Daoy (cell line): ENCODE results near the gene BCL2L13. TPM values are rescaled to one million over a fixed set of nuclear protein-coding genes. Genes with fewer than 3 reads are reported as not detected.

Experiments used
- DNase-seq: peaks from one replicate; pipeline ENCODE4 v3.0.0-alpha.2; 2015; ENCODE audit warnings: low read depth
- total RNA-seq: library from RNA; depleted of rRNA; stranded (reverse); fragments of >200 nt; shearing (Covaris generic); gene quantifications from 2 replicates; pipeline ENCODE4 v1.2.3, GENCODE V29; 2014; rRNA removed

BCL2L13 gene
- 58.8 and 61.3 TPM in 2 replicates for total RNA-seq

GRCh38 chr22:17638432-17639246 is at the start of gene BCL2L13:
TSS of gene BCL2L13 (plus strand) at chr22:17638757. CDS start at chr22:17655712, 16,955 bp downstream.
- peak; percentile 96 for DNase-seq

- no peak for DNase-seq
Observed at GRCh38 chr22:17589810-17590375, 48.7 kb upstream of the BCL2L13 start.

- DNase-seq = no peak
Observed at GRCh38 chr22:17590586-17590985, 48.0 kb upstream of the BCL2L13 start.

- DNase-seq = no peak
Observed at GRCh38 chr22:17592201-17592600, 46.4 kb upstream of the BCL2L13 start.

- DNase-seq = no peak
Observed at GRCh38 chr22:17596226-17596625, 42.3 kb upstream of the BCL2L13 start.

- no peak for DNase-seq
Observed at GRCh38 chr22:17597217-17597616, 41.3 kb upstream of the BCL2L13 start.

GRCh38 chr22:17598318-17598717 is 40.2 kb upstream of the BCL2L13 start:
- DNase-seq = no peak

GRCh38 chr22:17601031-17601430 is 37.5 kb upstream of the BCL2L13 start:
- DNase-seq = no peak

- no peak for DNase-seq
Observed at GRCh38 chr22:17603668-17604067, 34.9 kb upstream of the BCL2L13 start.

GRCh38 chr22:17606496-17606895 is 32.1 kb upstream of the BCL2L13 start:
- DNase-seq = no peak

GRCh38 chr22:17607891-17608521 is 30.6 kb upstream of the BCL2L13 start:
- no peak for DNase-seq

- DNase-seq = no peak
Observed at GRCh38 chr22:17612057-17612456, 26.5 kb upstream of the BCL2L13 start.

- no peak for DNase-seq
Observed at GRCh38 chr22:17613280-17613679, 25.3 kb upstream of the BCL2L13 start.

GRCh38 chr22:17627961-17628405 is 10.6 kb upstream of the BCL2L13 start:
- DNase-seq = no peak

- peak; percentile 97 for DNase-seq
Observed at GRCh38 chr22:17628406-17629172, 10.0 kb upstream of the BCL2L13 start, which contains the start of gene ATP6V1E1. TSS of gene ATP6V1E1 (minus strand) at chr22:17628749. CDS start at chr22:17628635, 114 bp downstream.

GRCh38 chr22:17629173-17629489 is 9.4 kb upstream of the BCL2L13 start:
- no peak for DNase-seq

- no peak for DNase-seq
Observed at GRCh38 chr22:17629641-17630040, 8.9 kb upstream of the BCL2L13 start.

- no peak for DNase-seq
Observed at GRCh38 chr22:17631076-17631565, 7.4 kb upstream of the BCL2L13 start.

GRCh38 chr22:17633217-17633997 is 5.2 kb upstream of the BCL2L13 start:
- DNase-seq = peak; percentile 92

- no peak for DNase-seq
Observed at GRCh38 chr22:17633998-17634323, 4.6 kb upstream of the BCL2L13 start.

- no peak for DNase-seq
Observed at GRCh38 chr22:17634696-17635095, 3.9 kb upstream of the BCL2L13 start.
